Muscle layer of duodenum (tissue), 2 donors: ENCODE data around the gene TALDO1.

Experiments used
- H3K27ac ChIP-seq: one replicate; pipeline ENCODE4 v1.7.0; 2013; ENCODE audit warnings: mild to moderate bottlenecking, low read length
- H3K27me3 ChIP-seq: one replicate; pipeline ENCODE4 v1.7.0; 2013; ENCODE audit warnings: low read depth, mild to moderate bottlenecking, control low read depth, low read length
- H3K36me3 ChIP-seq, 2 donors: one replicate each; pipeline ENCODE4 v1.7.0; 2013; ENCODE audit warnings: low read length in 2 of 2, control low read depth in 1 of 2, mild to moderate bottlenecking in 1 of 2; ENCODE audit not compliant: insufficient read depth in 2 of 2, control insufficient read depth in 1 of 2
- H3K4me1 ChIP-seq, 2 donors: one replicate each; pipeline ENCODE4 v1.7.0; 2013; ENCODE audit warnings: low read length in 2 of 2, mild to moderate bottlenecking in 2 of 2, control low read depth in 1 of 2, moderate library complexity in 1 of 2; ENCODE audit not compliant: insufficient read depth in 2 of 2, control insufficient read depth in 1 of 2
- H3K4me3 ChIP-seq, 2 donors: one replicate each; pipeline ENCODE4 v1.7.0; 2013; ENCODE audit warnings: low read length in 2 of 2, low read depth in 1 of 2, mild to moderate bottlenecking in 1 of 2
- H3K9me3 ChIP-seq, 2 donors: one replicate each; pipeline ENCODE4 v1.7.0; 2013; ENCODE audit warnings: low read length in 2 of 2, control low read depth in 1 of 2, mild to moderate bottlenecking in 1 of 2; ENCODE audit not compliant: control insufficient read depth in 1 of 2
- donor health status: healthy.

Gene TALDO1

GRCh38 chr11:720017-720641 is 27.1 kb upstream of the TALDO1 start:
- Histone ChIP-seq H3K27ac (no peak overlapping the region), H3K4me3 (peak overlapping the region in 1 of 2 donors; percentile 40), H3K36me3 (no peaks in the 10 kb centered on the region), H3K4me1 (peaks cover 0 to 20% of the 10 kb centered on the region in 2 donors), H3K9me3 (no peaks in the 10 kb centered on the region), H3K27me3 (peaks cover 11% of the 10 kb centered on the region)

- Histone ChIP-seq H3K4me1 (peaks cover 0 to 26% of the 10 kb centered on the region in 2 donors), H3K9me3 (no peaks in the 10 kb centered on the region), H3K36me3 (no peaks in the 10 kb centered on the region), H3K27me3 (peaks cover 11% of the 10 kb centered on the region), H3K27ac (no peak overlapping the region), H3K4me3 (peak overlapping the region in 1 of 2 donors; percentile 40)
Observed at GRCh38 chr11:720642-721246, 26.5 kb upstream of the TALDO1 start.

GRCh38 chr11:721247-721740 is 26.0 kb upstream of the TALDO1 start:
- no peaks in the 10 kb centered on the region for H3K9me3 ChIP-seq
- H3K4me1 ChIP-seq: peaks cover 0 to 31% of the 10 kb centered on the region in 2 donors
- no peaks in the 10 kb centered on the region for H3K36me3 ChIP-seq
- H3K27ac ChIP-seq: no peak overlapping the region
- H3K27me3 ChIP-seq: peaks cover 11% of the 10 kb centered on the region
- H3K4me3 ChIP-seq: peak overlapping the region in 1 of 2 donors; percentile 40

GRCh38 chr11:721741-722345 is 25.4 kb upstream of the TALDO1 start:
- H3K27ac ChIP-seq: no peak overlapping the region
- H3K27me3 ChIP-seq: peaks cover 11% of the 10 kb centered on the region
- no peaks in the 10 kb centered on the region for H3K9me3 ChIP-seq
- H3K4me1 ChIP-seq: peaks cover 0 to 37% of the 10 kb centered on the region in 2 donors
- H3K4me3 ChIP-seq: no peak overlapping the region
- no peaks in the 10 kb centered on the region for H3K36me3 ChIP-seq

- peaks cover 0 to 40% of the 10 kb centered on the region in 2 donors for H3K4me1 ChIP-seq
- H3K36me3 ChIP-seq: no peaks in the 10 kb centered on the region
Observed at GRCh38 chr11:722346-722811, 24.9 kb upstream of the TALDO1 start.

GRCh38 chr11:723120-723883 is 24.0 kb upstream of the TALDO1 start:
- H3K36me3 ChIP-seq: no peaks in the 10 kb centered on the region
- H3K9me3 ChIP-seq: no peaks in the 10 kb centered on the region
- H3K4me3 ChIP-seq: no peak overlapping the region
- H3K4me1 ChIP-seq: peaks cover 0 to 49% of the 10 kb centered on the region in 2 donors
- H3K27ac ChIP-seq: no peak overlapping the region
- peaks cover 11% of the 10 kb centered on the region for H3K27me3 ChIP-seq

More at GRCh38 chr11:722346-722811, 24.9 kb upstream of the TALDO1 start:
- Histone ChIP-seq H3K27ac (no peak overlapping the region), H3K27me3 (peaks cover 11% of the 10 kb centered on the region), H3K9me3 (no peaks in the 10 kb centered on the region), H3K4me3 (no peak overlapping the region)

- peaks cover 0 to 58% of the 10 kb centered on the region in 2 donors for H3K4me1 ChIP-seq
Observed at GRCh38 chr11:724049-724777, 23.1 kb upstream of the TALDO1 start.

GRCh38 chr11:724778-725386 is 22.4 kb upstream of the TALDO1 start:
- peaks cover 11% of the 10 kb centered on the region for H3K27me3 ChIP-seq
- peaks cover 0 to 60% of the 10 kb centered on the region in 2 donors for H3K4me1 ChIP-seq
- H3K4me3 ChIP-seq: no peak overlapping the region
- no peaks in the 10 kb centered on the region for H3K36me3 ChIP-seq
- H3K27ac ChIP-seq: no peak overlapping the region
- H3K9me3 ChIP-seq: no peaks in the 10 kb centered on the region

More at GRCh38 chr11:724049-724777, 23.1 kb upstream of the TALDO1 start:
- Histone ChIP-seq H3K4me3 (no peak overlapping the region), H3K27ac (no peak overlapping the region), H3K36me3 (no peaks in the 10 kb centered on the region), H3K9me3 (no peaks in the 10 kb centered on the region), H3K27me3 (peaks cover 11% of the 10 kb centered on the region)

- peaks cover 11% of the 10 kb centered on the region for H3K27me3 ChIP-seq
- no peaks in the 10 kb centered on the region for H3K36me3 ChIP-seq
- peaks cover 0 to 58% of the 10 kb centered on the region in 2 donors for H3K4me1 ChIP-seq
- no peaks in the 10 kb centered on the region for H3K9me3 ChIP-seq
- H3K4me3 ChIP-seq: peak overlapping the region in 1 of 2 donors; percentile 35
- H3K27ac ChIP-seq: no peak overlapping the region
Observed at GRCh38 chr11:725624-726202, 21.6 kb upstream of the TALDO1 start.
